ENCODE data around the gene TRMO. TPM values are rescaled to one million over a fixed set of nuclear protein-coding genes. Genes with fewer than 3 reads are reported as not detected.

TRMO gene
- total and polyA plus RNA-seq, 9 of the 15 experiments (the other 6 are each of a cell fraction or from before 2014, with no cell fraction given), result 5.6 to 22.4 (median 16.2) TPM

- TF ChIP-seq STAT6 (CRISPR knock-in tag; IDR thresholded peaks at IDR 0.05) (no peak), XRCC5 (IDR thresholded peaks at IDR 0.05; ENCODE audit: low read depth, low read length) (no peak), HDGF (IDR thresholded peaks at IDR 0.05) (no peak), CBX2 (IDR thresholded peaks at IDR 0.05; ENCODE audit: insufficient read depth, low read length, poor library complexity, severe bottlenecking) (no peak), PTBP1 (IDR thresholded peaks at IDR 0.05; ENCODE audit: low read depth, low read length) (no peak), EP300 (IDR thresholded peaks at IDR 0.05; ENCODE audit: low read length) (no peak), PHB2 (IDR thresholded peaks at IDR 0.05; ENCODE audit: low read depth) (no peak), PHB (CRISPR knock-in tag; IDR thresholded peaks at IDR 0.05) (no peak), MTA2 (IDR thresholded peaks at IDR 0.05; ENCODE audit: low read depth) (no peak), ZBTB17 (CRISPR knock-in tag; IDR thresholded peaks at IDR 0.05) (no peak), HDAC2 (IDR thresholded peaks at IDR 0.05) (no peak), HES1 (IDR thresholded peaks at IDR 0.05; ENCODE audit: low read depth) (no peak), ZBTB26 (CRISPR knock-in tag; IDR thresholded peaks at IDR 0.05) (no peak), NFE2L1 (tag; IDR thresholded peaks at IDR 0.05; ENCODE audit: borderline replicate concordance, low read depth) (no peak)
- TF ChIP-seq, protein P1, sequence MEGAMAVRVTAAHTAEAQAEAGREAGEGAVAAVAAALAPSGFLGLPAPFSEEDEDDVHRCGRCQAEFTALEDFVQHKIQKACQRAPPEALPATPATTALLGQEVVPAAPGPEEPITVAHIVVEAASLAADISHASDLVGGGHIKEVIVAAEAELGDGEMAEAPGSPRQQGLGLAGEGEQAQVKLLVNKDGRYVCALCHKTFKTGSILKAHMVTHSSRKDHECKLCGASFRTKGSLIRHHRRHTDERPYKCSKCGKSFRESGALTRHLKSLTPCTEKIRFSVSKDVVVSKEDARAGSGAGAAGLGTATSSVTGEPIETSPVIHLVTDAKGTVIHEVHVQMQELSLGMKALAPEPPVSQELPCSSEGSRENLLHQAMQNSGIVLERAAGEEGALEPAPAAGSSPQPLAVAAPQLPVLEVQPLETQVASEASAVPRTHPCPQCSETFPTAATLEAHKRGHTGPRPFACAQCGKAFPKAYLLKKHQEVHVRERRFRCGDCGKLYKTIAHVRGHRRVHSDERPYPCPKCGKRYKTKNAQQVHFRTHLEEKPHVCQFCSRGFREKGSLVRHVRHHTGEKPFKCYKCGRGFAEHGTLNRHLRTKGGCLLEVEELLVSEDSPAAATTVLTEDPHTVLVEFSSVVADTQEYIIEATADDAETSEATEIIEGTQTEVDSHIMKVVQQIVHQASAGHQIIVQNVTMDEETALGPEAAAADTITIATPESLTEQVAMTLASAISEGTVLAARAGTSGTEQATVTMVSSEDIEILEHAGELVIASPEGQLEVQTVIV (CRISPR knock-in tag; IDR thresholded peaks at IDR 0.05; ENCODE audit: borderline replicate concordance), result no peak
Measured at GRCh38 chr9:97959585-97959984, 37.3 kb upstream of the TRMO start (continued).
